Measurements from ENCODE around the gene SLC27A2. TPM values are rescaled to one million over a fixed set of nuclear protein-coding genes. Genes with fewer than 3 reads are reported as not detected.

The SLC27A2 gene
- total RNA-seq, 4 donors from 2014 or later = 0.72 to 10.2 (median 5.9) TPM

DNA sequence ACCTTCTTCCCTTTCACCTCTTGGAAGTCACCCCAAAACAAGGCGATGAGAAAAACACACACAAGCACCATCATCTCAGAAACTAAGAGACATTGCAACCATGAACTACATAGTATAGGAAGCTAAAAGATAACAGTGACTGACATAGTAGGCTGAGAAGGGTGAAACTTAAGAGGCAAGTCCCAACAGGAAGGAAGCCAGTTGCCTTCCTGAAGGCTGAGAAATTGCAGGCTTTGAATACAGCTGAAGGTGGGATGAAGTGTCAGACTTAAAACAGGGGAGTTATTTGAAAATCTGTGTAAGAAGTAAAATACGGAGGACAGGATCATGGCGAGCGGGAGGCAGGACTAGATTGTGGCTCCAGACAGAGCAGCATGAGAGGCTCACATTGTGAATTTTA is 27.8 kb downstream of the SLC27A2 start:
- peaks cover 4% of the 10 kb centered on the region for H3K9me3 ChIP-seq
- TF ChIP-seq, protein P1, sequence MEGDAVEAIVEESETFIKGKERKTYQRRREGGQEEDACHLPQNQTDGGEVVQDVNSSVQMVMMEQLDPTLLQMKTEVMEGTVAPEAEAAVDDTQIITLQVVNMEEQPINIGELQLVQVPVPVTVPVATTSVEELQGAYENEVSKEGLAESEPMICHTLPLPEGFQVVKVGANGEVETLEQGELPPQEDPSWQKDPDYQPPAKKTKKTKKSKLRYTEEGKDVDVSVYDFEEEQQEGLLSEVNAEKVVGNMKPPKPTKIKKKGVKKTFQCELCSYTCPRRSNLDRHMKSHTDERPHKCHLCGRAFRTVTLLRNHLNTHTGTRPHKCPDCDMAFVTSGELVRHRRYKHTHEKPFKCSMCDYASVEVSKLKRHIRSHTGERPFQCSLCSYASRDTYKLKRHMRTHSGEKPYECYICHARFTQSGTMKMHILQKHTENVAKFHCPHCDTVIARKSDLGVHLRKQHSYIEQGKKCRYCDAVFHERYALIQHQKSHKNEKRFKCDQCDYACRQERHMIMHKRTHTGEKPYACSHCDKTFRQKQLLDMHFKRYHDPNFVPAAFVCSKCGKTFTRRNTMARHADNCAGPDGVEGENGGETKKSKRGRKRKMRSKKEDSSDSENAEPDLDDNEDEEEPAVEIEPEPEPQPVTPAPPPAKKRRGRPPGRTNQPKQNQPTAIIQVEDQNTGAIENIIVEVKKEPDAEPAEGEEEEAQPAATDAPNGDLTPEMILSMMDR (IDR thresholded peaks at IDR 0.05) = no peak
- no peak for TF ChIP-seq POLR2A (IDR thresholded peaks at IDR 0.05)
- TF ChIP-seq EP300 (IDR thresholded peaks at IDR 0.05) = no peak
- peaks cover 9% of the 10 kb centered on the region for H3K4me1 ChIP-seq
- 45% methylated on average over 4 of the region's 4 CpGs for whole genome bisulfite sequencing
- H3K27ac ChIP-seq = no peak overlapping the region
- no peaks in the 10 kb centered on the region for H3K27me3 ChIP-seq
- H3K4me3 ChIP-seq = no peak overlapping the region
- no peak for DNase-seq (ENCODE audit: low spot score in 2 of 2)
- no peaks in the 10 kb centered on the region for H3K36me3 ChIP-seq

DNA sequence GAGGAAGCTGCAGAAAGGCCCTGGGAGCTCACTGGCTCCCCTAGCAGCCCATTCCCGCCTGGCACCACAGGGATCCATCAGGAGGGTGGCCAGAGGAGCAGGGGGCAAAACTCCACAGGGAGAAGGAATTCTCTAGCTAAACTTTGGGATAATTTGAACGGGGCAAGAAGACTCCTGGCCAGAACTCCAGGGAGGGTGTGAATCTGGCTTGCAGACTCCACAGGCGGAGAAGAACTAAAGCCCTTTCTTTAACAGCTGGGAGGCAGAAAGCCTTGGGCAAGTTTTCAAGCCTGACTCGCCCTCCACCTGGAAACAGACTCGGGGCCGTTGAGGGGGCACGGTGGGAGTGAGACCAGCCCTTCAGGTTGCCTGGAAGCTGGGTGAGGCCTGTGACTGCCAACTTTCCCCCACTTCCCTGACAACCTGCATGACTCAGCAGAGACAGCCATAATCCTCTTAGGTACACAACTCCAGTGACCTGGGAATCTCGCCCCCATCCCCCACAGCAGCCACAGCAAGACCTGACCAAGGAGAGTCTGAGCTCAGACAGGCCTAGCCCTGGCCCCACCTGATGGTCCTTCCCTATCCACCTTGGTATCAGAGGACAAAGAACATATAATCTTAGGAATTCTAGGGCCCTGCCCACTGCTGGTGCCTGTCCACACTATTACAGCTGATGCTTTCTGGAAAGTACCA is 28.6 kb downstream of the SLC27A2 start:
- no peak for TF ChIP-seq EP300 (IDR thresholded peaks at IDR 0.05)
- TF ChIP-seq, protein P1 (IDR thresholded peaks at IDR 0.05) = no peak
- no peak for TF ChIP-seq POLR2AphosphoS5 (IDR thresholded peaks at IDR 0.05)
- no peak for TF ChIP-seq POLR2A (IDR thresholded peaks at IDR 0.05)
- H3K4me3 ChIP-seq = no peak overlapping the region
- no peaks in the 10 kb centered on the region for H3K27me3 ChIP-seq
- 37% methylated on average over 7 of the region's 8 CpGs for WGBS
- DNase-seq (ENCODE audit: low spot score in 2 of 2) = no peak
- no peak overlapping the region for H3K27ac ChIP-seq
- H3K9me3 ChIP-seq = peaks cover 4% of the 10 kb centered on the region
- no peaks in the 10 kb centered on the region for H3K36me3 ChIP-seq
- H3K4me1 ChIP-seq = peaks cover 9% of the 10 kb centered on the region

DNA sequence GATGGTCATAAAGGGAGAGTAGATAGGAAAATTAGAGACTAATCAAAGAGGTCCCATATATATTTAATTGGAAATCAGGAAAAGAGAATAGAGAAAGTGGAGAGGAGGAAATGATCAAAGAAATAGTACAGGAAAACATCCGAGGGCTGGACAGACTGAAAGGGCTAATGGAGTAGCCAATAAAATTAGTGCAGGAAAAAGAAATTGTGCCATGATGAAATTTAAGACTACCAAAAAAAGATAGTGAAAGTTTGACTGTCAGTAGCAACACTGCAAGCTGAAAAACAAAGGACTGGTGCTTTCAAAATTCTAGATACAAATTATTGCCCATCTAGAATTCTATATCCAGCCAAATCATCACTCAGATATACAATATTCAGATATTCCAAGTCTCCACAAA is 36.3 kb downstream of the SLC27A2 start:
- no peak for TF ChIP-seq EP300 (IDR thresholded peaks at IDR 0.05)
- no peak for TF ChIP-seq POLR2A (IDR thresholded peaks at IDR 0.05)
- TF ChIP-seq POLR2AphosphoS5 (IDR thresholded peaks at IDR 0.05) = no peak
- TF ChIP-seq, protein P1 (IDR thresholded peaks at IDR 0.05) = no peak
- Histone ChIP-seq H3K27ac (no peak overlapping the region), H3K36me3 (no peaks in the 10 kb centered on the region), H3K27me3 (no peaks in the 10 kb centered on the region), H3K9me3 (no peaks in the 10 kb centered on the region), H3K4me3 (no peak overlapping the region), H3K4me1 (no peaks in the 10 kb centered on the region)
- 24% methylated on average over 1 of the region's 1 CpG for WGBS
- DNase-seq (ENCODE audit: low spot score in 2 of 2) = no peak

DNA sequence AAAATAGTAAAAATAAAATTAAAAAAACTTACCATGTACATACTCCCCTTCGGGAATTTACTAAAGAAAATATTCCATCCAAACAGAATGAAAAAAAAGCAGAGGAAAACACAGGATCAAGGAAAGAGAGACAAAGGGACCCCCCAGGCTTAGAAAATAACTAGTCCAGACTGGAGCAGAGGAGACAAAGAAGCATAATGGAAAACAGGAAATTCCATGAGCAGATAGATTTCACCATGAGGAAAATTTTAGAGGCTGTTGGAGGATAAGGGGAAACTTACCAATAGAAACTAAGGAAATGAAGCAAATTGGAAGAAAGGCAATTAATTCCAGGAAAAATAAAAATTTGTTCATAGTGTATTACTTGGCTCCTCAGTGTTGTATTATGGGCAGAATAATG is 36.7 kb downstream of the SLC27A2 start:
- TF ChIP-seq POLR2AphosphoS5 (IDR thresholded peaks at IDR 0.05) (no peak), POLR2A (IDR thresholded peaks at IDR 0.05) (no peak), EP300 (IDR thresholded peaks at IDR 0.05) (no peak)
- TF ChIP-seq, protein P1 (IDR thresholded peaks at IDR 0.05) = no peak
- no peak for DNase-seq (ENCODE audit: low spot score in 2 of 2)
- 56% methylated on average over 1 of the region's 1 CpG for WGBS

DNA sequence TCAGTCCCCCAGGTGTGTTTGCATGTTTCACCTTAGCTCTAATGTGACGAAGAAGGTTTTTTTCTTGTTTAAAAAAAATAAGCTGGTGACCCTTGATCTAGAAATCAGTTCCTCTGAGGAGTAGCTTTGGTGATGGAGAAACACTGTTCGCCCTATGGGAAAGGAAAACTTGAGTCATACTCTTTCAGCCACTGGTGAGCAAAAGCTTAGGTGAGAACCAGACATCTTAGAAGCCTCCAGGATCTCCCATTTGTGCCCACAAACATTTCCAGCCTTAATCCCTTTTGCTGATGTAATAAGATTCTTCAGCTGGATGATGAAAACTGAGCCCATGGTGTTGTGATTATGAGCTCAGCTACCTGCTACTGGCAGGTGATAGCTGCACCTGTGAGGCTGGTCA is 37.8 kb downstream of the SLC27A2 start:
- Histone ChIP-seq H3K27me3 (no peaks in the 10 kb centered on the region), H3K27ac (no peak overlapping the region), H3K9me3 (no peaks in the 10 kb centered on the region), H3K4me3 (no peak overlapping the region), H3K36me3 (no peaks in the 10 kb centered on the region), H3K4me1 (no peaks in the 10 kb centered on the region)
- TF ChIP-seq POLR2AphosphoS5 (IDR thresholded peaks at IDR 0.05) (no peak), EP300 (IDR thresholded peaks at IDR 0.05) (no peak)
- TF ChIP-seq, protein P1 (IDR thresholded peaks at IDR 0.05) = no peak
- DNase-seq (ENCODE audit: low spot score in 2 of 2) = no peak
- WGBS = 98% methylated on average over 2 of the region's 2 CpGs

More for the DNA sequence above, 36.7 kb downstream of the SLC27A2 start:
- H3K27ac ChIP-seq = no peak overlapping the region
- H3K4me1 ChIP-seq = no peaks in the 10 kb centered on the region
- H3K27me3 ChIP-seq = no peaks in the 10 kb centered on the region
- no peak overlapping the region for H3K4me3 ChIP-seq
- H3K9me3 ChIP-seq = no peaks in the 10 kb centered on the region
- H3K36me3 ChIP-seq = no peaks in the 10 kb centered on the region
